UCSD-AML1 (cell line): ENCODE data around the gene PCED1B.
"Not testable (repeated sequence)": the region's sequence is repeated elsewhere in the genome, so short reads cannot be mapped to it uniquely, and the experiment has no call there.

Source experiments
- DNase-seq: peaks from one replicate; lab custom pipeline; 2025; ENCODE audit not compliant: unreplicated experiment; lab: John Stamatoyannopoulos, UW

Gene PCED1B

DNA sequence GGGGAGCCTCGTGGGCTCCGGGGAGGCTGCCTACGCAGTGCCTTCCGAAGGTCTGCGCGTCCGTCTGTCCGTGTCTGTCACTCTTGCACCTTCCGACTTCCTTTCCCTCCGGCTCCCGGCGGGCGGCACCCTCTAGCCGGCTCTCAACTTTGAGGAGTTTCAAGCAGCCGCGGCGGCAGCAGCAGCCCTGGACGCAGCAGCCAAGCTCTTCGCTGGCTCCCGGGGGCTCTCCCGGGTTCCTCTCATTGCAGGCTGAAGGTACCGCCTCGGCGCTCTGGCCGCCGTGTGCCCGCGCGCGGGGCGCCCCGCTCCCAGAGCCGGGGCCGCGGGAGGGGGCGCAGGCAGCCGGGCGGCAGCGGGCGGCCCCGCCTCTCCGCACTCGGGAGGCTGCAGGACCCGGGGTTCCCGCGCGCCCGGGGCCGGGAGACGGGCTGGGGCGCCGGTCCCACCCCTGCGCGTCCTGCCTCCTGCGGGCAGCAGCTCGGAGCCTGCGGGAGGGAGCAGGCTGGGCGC is at the start of gene PCED1B, which contains the start of gene AMIGO2:
Gene PCED1B, plus strand, starts transcription at position 154 of the 513 bp plus-strand sequence. CDS start 155,443 bp downstream, outside the sequence.
Gene AMIGO2, minus strand, starts transcription at position 492 of the 513 bp plus-strand sequence. CDS start 957 bp downstream, outside the sequence.
- DNase-seq = peak; percentile 68

DNA sequence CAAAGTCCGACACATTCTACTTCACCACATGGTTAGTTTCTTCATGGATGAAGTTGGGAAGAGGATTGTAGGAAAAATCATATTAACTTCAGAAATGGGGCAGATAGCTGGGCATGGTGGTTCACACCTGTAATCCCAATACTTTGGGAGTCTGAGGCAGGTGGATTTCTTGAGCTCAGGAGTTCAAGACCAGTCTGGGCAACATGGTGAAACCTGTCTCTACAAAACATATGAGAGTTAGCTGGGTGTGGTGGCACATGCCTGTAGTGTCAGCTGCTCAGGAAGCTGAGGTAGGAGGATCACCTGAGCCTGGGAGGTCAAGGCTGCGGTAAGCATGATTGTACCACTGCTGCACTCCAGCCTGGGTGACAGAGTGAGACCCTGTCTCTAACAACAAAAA is 49.5 kb upstream of the PCED1B start:
- no peak for DNase-seq

GRCh38 chr12:47032644-47033043 is 46.8 kb upstream of the PCED1B start:
- DNase-seq = no peak

- no peak for DNase-seq
These were observed 46.3 kb upstream of the PCED1B start for GRCh38 chr12:47033081-47033480.

DNA sequence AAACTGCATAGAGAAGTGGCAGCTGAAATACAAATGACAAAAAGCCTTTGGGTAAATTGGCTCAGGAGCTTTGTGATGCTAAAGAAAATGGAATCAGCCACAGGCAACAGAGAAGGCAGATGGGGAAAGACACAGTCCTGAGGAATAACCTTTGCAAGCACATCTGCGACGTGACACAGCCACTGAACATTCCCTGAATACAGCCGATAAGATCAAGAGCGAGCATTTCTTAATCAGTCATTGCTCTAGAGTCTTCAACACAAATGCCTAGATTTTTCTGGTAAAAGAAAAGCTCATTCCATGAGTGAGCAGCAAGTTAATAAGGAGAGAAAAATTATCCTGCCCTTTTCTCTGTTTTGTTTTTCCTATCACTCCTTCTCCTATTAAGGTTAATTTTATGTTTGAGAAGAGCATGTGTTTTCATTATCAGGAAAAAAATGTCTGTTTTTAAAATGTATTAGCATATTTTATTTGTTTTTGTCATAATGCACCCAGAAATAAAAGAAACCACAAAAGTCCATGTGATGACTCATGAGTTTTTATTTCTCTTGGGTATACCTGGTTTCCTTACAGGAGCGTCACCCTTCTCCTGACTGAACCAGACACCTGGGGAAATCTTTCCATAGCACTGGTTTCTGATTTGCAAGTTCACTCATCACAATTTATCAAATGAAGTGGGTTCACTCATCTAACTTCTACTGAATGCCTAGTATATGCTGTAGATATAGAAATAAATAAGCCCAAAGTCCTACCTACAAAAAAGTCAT is 45.4 kb upstream of the PCED1B start:
- no peak for DNase-seq

- DNase-seq = no peak
These were observed 44.8 kb upstream of the PCED1B start for GRCh38 chr12:47034661-47035060.

GRCh38 chr12:47035484-47035883 is 43.9 kb upstream of the PCED1B start:
- DNase-seq = no peak

DNA sequence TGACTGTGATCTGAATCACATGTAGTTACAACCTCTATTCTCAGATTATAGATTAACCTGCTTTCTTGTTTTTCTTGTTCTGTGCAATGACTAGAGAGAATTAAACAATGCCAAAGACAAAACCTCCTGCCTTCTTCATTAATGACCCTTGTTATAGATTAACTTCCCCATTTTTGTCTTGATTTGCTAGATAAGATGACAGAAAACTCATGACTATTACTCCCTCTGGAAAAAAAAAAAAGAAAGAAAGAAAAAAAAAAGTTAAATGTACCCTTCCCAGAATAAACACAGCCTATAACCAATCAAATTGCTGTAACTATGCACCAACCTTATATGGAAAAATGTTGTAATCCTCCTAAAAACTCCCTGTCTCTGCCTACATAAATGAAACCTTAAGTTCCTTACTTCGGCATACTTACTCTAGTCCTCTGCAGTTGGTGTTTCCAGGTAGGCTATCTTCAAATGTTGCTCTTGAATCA is 41.1 kb upstream of the PCED1B start:
- no peak for DNase-seq

DNA sequence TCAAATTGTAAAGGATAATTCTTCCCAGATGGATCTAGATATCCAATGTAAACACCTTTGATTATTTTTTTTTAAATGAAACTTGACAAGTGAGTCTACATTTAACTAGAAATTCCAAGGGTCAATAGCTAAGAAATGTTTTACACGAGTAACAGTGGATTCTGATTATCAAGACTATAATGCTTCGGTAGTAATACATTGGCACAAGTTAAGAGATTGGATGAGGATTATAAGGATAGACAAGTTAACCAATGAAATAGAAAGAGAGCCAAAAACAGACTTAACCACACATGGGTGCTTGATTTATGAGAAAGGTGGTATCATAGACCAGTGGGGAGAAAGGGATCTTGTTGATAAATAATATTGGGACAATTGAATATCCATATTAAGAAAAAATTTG is 40.3 kb upstream of the PCED1B start:
- DNase-seq = no peak

GRCh38 chr12:47039756-47040155 is 39.7 kb upstream of the PCED1B start:
- no peak for DNase-seq

DNA sequence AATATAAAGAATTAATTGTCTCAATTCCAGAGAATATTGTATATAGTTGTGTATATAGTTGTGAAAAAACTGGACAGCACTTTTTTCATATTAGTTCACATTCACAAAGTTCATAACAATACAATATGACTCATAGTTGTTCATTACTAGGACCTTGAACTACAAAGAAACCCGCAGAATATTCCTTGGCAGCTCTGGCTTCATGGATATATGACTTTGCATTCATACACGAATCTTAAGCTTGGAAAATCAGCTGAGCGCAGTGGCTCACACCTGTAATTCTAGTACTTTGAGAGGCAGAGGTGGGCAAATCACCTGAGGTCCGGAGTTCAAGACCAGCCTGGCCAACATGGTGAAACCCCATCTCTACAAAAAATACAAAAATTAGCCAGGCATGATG is 38.1 kb upstream of the PCED1B start:
- DNase-seq = no peak

DNA sequence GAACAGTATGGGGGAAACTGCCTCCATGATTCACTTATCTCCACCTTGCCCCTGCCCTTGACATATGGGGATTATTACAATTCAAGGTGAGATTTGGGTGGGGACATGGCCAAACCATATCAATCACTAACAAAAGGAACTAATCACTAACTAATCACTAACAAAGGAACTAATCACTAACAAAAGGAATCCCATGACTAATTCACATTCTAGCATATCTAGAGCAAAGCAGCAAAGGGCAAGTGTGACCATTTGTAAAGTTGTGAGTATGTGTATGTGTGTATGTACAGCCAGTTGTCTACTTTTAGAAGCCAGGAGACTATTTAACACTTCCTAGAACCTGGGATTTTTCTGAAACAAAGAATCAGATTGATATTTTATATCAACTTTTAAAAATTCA is 30.9 kb upstream of the PCED1B start:
- no peak for DNase-seq

- not testable (repeated sequence) for DNase-seq
These were observed 28.1 kb upstream of the PCED1B start for GRCh38 chr12:47051291-47051690.

GRCh38 chr12:47052274-47052673 is 27.1 kb upstream of the PCED1B start:
- no peak for DNase-seq

DNA sequence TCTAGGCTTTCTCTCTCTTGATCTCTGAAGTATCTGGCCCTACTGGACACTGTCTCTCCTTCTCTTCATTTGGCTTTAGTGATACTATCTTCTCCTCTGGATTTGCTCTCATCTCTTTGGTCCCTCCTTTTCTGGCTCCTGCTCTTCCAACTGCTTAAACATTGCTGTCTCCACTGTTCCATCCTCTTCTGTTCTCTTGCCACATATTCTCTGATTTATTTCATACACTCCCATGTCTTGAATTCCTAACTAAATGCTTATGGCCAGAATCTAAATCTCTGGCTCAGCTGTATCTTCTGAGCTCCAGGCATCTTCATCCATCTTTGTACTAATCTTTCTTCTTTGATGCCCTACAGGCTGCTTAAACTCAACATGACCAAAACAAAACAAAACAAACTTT is 25.5 kb upstream of the PCED1B start:
- no peak for DNase-seq

- DNase-seq = no peak
These were observed 24.8 kb upstream of the PCED1B start for GRCh38 chr12:47054659-47055058.

DNA sequence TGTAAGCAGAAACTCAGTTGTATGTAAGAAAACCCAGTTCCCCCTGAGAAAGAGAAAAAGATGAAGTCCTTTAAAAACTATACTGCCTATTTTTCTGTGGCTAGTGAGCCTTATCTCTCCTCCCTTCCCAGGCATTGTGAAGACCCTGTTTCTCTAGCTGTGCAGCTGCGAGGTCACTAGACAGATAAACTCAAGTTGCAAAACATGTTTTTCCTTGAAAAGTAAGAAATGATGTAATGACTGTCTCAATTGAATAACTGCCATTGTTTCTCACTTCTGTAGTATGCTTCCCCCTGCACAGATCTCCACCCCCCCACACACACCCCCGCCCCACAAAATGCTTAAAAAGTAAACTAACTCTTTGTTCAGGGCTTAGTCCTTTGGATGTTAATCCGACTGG is 23.6 kb upstream of the PCED1B start:
- DNase-seq = not testable (repeated sequence)

DNA sequence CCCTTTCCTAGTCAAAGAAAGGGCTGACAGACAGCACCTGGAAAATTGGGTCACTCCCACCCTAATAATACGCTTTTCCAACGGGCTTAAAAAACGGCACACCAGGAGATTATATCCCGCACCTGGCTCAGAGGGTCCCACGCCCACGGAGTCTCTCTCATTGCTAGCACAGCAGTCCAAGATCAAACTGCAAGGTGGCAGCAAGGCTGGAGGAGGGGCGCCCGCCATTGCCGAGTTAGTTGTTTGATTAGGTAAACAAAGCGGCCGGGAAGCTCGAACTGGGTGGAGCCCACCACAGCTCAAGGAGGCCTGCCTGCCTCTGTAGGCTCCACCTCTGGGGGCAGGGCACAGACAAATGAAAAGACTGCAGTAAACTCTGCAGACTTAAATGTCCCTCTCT is 22.5 kb upstream of the PCED1B start:
- not testable (repeated sequence) for DNase-seq

DNA sequence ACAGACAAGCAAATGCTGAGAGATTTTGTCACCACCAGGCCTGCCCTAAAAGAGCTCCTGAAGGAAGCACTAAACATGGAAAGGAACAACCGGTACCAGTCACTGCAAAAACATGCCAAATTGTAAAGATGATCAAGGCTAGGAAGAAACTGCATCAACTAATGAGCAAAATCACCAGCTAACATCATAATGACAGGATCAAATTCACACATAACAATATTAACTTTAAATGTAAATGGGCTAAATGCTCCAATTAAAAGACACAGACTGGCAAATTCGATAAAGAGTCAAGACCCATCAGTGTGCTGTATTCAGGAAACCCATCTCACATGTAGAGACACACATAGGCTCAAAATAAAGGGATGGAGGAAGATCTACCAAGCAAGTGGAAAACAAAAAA is 20.8 kb upstream of the PCED1B start:
- not testable (repeated sequence) for DNase-seq

DNA sequence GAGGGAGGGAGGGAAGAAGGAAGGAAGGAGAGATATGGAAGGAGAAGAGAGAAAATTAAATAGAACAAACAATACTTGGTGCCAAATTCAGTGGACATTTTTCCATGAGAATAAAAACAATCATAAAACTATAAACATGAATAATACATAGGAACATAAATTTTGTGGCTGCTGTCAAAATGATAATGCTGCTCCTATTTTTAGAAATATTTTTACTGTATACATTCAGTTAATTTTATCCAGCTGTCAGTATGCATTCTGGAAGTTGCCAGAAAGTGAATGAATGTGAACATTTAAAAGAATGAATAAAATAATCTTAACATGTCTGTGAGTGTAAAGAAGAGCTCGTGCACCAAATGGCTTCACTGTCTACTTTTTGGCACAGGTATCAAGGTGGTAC is 13.9 kb upstream of the PCED1B start:
- DNase-seq = no peak

GRCh38 chr12:47066278-47067025 is 13.0 kb upstream of the PCED1B start:
- no peak for DNase-seq

DNA sequence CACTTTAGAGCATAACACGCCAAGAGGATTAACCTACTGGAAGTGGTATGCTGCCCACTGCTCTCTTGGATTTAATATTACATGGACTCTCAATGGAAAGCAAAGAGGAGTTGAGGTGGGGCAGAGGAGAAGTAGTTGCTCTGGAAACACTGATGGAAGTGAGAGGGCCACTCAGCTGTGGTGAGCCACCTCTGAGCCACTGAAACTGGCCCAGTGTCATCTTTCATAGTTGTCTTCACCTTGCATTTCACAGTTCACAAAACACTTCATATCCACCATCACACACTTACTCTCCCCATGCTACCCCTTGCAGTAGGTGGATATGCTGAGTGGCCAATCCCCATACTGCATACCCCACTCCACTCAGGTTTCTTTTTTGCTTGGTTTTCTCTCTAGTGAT is 12.2 kb upstream of the PCED1B start:
- DNase-seq = no peak
